Liver (tissue), 3 donors: ENCODE data around the gene CRY1.

Experiments used
- ATF3 ChIP-seq: IDR thresholded peaks from 2 replicates; pipeline ENCODE4 v1.6.1; 2016; ENCODE audit warnings: antibody characterized with exemption
- CTCF ChIP-seq: fragments of 150-350 bp; IDR thresholded peaks from 2 replicates; pipeline ENCODE4 v1.5.1; 2017; ENCODE audit warnings: improper control_type of control experiment, low read depth, low read length; ENCODE audit not compliant: missing input control
- FOXA1 ChIP-seq: IDR thresholded peaks from 2 replicates; pipeline ENCODE4 v1.6.1; 2016; ENCODE audit warnings: antibody characterized with exemption
- GABPA ChIP-seq, 2 donors: IDR thresholded peaks in 1 of 2; conservative IDR thresholded peaks in 1 of 2; 2 replicates each; pipeline ENCODE4 v1.6.1; 2016; ENCODE audit warnings: antibody characterized with exemption in 2 of 2, mild to moderate bottlenecking in 1 of 2, moderate library complexity in 1 of 2
- HNF4G ChIP-seq: IDR thresholded peaks from 2 replicates; pipeline ENCODE4 v1.6.1; 2016; ENCODE audit warnings: antibody characterized with exemption
- JUND ChIP-seq, 2 donors: IDR thresholded peaks; 2 replicates each; pipeline ENCODE4 v1.6.1; 2016; ENCODE audit warnings: antibody characterized with exemption in 2 of 2
- RAD21 ChIP-seq, 2 donors: IDR thresholded peaks; 2 replicates each; pipeline ENCODE4 v1.6.1; 2016; ENCODE audit warnings: antibody characterized with exemption in 2 of 2, mild to moderate bottlenecking in 2 of 2
- REST ChIP-seq: IDR thresholded peaks from 2 replicates; pipeline ENCODE4 v1.6.1; 2016; ENCODE audit warnings: antibody characterized with exemption, mild to moderate bottlenecking
- RXRA ChIP-seq, 2 donors: IDR thresholded peaks; 2 replicates each; pipeline ENCODE4 v1.6.1; 2017 to 2018; ENCODE audit warnings: antibody characterized with exemption in 2 of 2, mild to moderate bottlenecking in 1 of 2
- TAF1 ChIP-seq: conservative IDR thresholded peaks from 2 replicates; pipeline ENCODE4 v1.6.1; 2016; ENCODE audit warnings: antibody characterized with exemption, mild to moderate bottlenecking
- TF ChIP-seq, protein P1 (sequence below): IDR thresholded peaks from 2 replicates; pipeline ENCODE4 v1.6.1; 2016; ENCODE audit warnings: antibody characterized with exemption
- donor health status: healthy.
- donor health status: healthy.

- TF ChIP-seq REST (no peak), FOXA1 (no peak), CTCF (no peak), ATF3 (no peak), RXRA (IDR thresholded peaks at IDR 0.05) (no peak), RAD21 (IDR thresholded peaks at IDR 0.05) (no peak), JUND (IDR thresholded peaks at IDR 0.05) (no peak), TAF1 (no peak), GABPA (IDR thresholded peaks at IDR 0.05 in 1 of 2, conservative IDR thresholded peaks at IDR 0.05 in 1 of 2) (no peak), HNF4G (no peak)
- TF ChIP-seq, protein P1, sequence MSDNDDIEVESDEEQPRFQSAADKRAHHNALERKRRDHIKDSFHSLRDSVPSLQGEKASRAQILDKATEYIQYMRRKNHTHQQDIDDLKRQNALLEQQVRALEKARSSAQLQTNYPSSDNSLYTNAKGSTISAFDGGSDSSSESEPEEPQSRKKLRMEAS: no peak
Measured at GRCh38 chr12:107103516-107103915, 10.2 kb upstream of the CRY1 start.
